Esophagus muscularis mucosa (tissue), 4 donors: Measurements from ENCODE around the gene EDARADD. TPM values are rescaled to one million over a fixed set of nuclear protein-coding genes. Genes with fewer than 3 reads are reported as not detected.
"Not testable (repeated sequence)": the region's sequence is repeated elsewhere in the genome, so short reads cannot be mapped to it uniquely, and the experiment has no call there.

ENCODE experiments used
- DNase-seq: peaks from one replicate; pipeline ENCODE4 v3.0.0-alpha.2; 2017; ENCODE audit errors: extremely low spot score
- H3K27ac ChIP-seq, 4 donors: fragments of 200-600 bp; sonication (generic); replicated peaks in 1 of 4; 1 replicate in 3 of 4; 2 replicates in 1 of 4; pipeline ENCODE4 v1.5.1; 2016 to 2019; ENCODE audit warnings: mild to moderate bottlenecking in 1 of 4
- H3K27me3 ChIP-seq, 4 donors: fragments of 200-600 bp; sonication (generic); one replicate each; pipeline versions ENCODE4 v1.5.1 to v1.6.0; 2016 to 2019
- H3K36me3 ChIP-seq, 4 donors: fragments of 200-600 bp; sonication (generic); one replicate each; pipeline ENCODE4 v1.5.1; 2016 to 2019
- H3K4me1 ChIP-seq, 4 donors: fragments of 200-600 bp; sonication (generic); one replicate each; pipeline ENCODE4 v1.5.1; 2016 to 2019
- H3K4me3 ChIP-seq, 4 donors: fragments of 200-600 bp; sonication (generic); 1 replicate in 2 of 4; 2 replicates in 2 of 4; pipeline ENCODE4 v1.5.1; 2016 to 2019; ENCODE audit warnings: mild to moderate bottlenecking in 4 of 4, moderate library complexity in 1 of 4
- H3K9me3 ChIP-seq, 4 donors: fragments of 200-600 bp; sonication (generic); 1 replicate in 3 of 4; 2 replicates in 1 of 4; pipeline ENCODE4 v1.5.1; 2016 to 2019
- EP300 ChIP-seq: sonication (generic); formaldehyde crosslinking; IDR thresholded peaks from one replicate; pipeline ENCODE4 v1.6.1; 2017; ENCODE audit warnings: antibody characterized with exemption
- POLR2A ChIP-seq: fragments of 450-650 bp; IDR thresholded peaks from one replicate; pipeline ENCODE4 v1.6.1; 2017; ENCODE audit warnings: antibody characterized with exemption, moderate library complexity, mild to moderate bottlenecking, low read depth
- POLR2AphosphoS5 ChIP-seq, 2 donors: sonication (generic); formaldehyde crosslinking; IDR thresholded peaks; one replicate each; pipeline ENCODE4 v1.6.1; 2017; ENCODE audit warnings: antibody characterized with exemption in 2 of 2
- WGBS: methylation state at CpG from one replicate; pipeline ENCODE4 v1.1.5; 2018; 5-methylcytosine and 5-hydroxymethylcytosine counted together
- intact Hi-C: fragments of 100-400 bp; cut with DNase I; formaldehyde crosslinking; loops from one replicate; pipeline ENCODE4 v1.15.1; 2023
- total RNA-seq, 4 donors: library from RNA; depleted of rRNA; stranded (reverse); fragments of >200 nt; gene quantifications; one replicate each; pipeline versions ENCODE4 v1.1.0 to v1.2.1, GENCODE V29; 2016
- TF ChIP-seq, protein P1 (sequence below), 3 experiments: fragments of 200-600 bp in 2 of 3; fragments of 450-650 bp in 1 of 3; sonication (generic) in 2 of 3; IDR thresholded peaks; one replicate each; pipeline ENCODE4 v1.5.1; 2017 to 2019; ENCODE audit warnings: antibody characterized with exemption in 3 of 3, mild to moderate bottlenecking in 2 of 3, moderate library complexity in 1 of 3

The EDARADD gene
- total RNA-seq, 4 donors from 2014 or later = 0.66 to 1.6 TPM; not detected in 2

DNA sequence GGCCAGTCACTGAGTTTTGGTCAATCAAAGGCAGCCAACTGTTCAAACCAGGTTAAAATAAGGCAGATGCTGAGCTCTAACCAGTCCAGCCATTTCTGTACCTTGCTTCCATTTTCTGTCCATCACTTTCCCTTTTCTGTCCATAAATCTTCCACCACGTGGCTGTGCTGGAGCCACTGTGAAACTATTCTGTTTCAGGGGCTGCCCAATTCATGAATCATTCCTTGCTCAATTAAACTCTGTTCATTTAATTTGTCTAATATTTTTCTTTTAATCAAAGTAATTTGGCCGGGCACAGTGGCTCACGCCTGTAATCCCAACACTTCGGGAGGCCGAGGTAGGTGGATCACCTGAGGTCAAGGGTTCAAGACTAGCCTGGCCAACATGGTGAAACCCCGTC is 107.0 kb downstream of the EDARADD start:
- Histone ChIP-seq H3K4me3 (no peak overlapping the region), H3K27ac (no peak overlapping the region), H3K4me1 (peaks cover 8 to 12% (median 11%) of the 10 kb centered on the region in 4 donors), H3K36me3 (no peaks in the 10 kb centered on the region), H3K9me3 (no peaks in the 10 kb centered on the region), H3K27me3 (no peaks in the 10 kb centered on the region)
- no peak for DNase-seq
- TF ChIP-seq POLR2A (no peak), POLR2AphosphoS5 (IDR thresholded peaks at IDR 0.05) (no peak), EP300 (no peak)
- TF ChIP-seq, protein P1, sequence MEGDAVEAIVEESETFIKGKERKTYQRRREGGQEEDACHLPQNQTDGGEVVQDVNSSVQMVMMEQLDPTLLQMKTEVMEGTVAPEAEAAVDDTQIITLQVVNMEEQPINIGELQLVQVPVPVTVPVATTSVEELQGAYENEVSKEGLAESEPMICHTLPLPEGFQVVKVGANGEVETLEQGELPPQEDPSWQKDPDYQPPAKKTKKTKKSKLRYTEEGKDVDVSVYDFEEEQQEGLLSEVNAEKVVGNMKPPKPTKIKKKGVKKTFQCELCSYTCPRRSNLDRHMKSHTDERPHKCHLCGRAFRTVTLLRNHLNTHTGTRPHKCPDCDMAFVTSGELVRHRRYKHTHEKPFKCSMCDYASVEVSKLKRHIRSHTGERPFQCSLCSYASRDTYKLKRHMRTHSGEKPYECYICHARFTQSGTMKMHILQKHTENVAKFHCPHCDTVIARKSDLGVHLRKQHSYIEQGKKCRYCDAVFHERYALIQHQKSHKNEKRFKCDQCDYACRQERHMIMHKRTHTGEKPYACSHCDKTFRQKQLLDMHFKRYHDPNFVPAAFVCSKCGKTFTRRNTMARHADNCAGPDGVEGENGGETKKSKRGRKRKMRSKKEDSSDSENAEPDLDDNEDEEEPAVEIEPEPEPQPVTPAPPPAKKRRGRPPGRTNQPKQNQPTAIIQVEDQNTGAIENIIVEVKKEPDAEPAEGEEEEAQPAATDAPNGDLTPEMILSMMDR (IDR thresholded peaks at IDR 0.05) = no peak
- intact Hi-C loops = no loop called here
- 90% methylated on average over 6 of the region's 6 CpGs for WGBS

DNA sequence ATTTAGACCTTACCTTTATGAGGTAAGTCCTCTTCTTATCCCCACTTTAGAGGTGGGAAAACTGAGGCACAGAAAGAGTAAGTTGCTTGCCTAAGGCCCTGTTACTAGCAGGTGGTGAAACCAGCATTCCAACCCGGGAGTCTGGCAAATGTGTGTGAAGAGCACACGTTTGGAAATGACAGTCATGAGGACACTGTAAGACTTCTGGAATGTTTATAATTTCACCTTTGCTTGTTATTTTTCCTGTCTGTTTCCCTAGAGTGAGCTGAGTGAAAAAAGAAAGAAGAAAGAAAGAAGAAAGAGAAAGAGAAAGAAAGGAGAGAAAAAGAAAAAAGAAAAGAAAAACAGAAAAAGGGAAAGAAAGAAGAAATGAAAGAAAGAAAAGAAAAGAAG is 108.5 kb downstream of the EDARADD start:
- peak in 1 of 2 donors; percentile 44 for TF ChIP-seq POLR2AphosphoS5 (IDR thresholded peaks at IDR 0.05)
- no peak for TF ChIP-seq EP300
- peak overlapping the region in 3 of 4 donors; percentile 38 to 46 (median 40) for H3K4me3 ChIP-seq
- no peaks in the 10 kb centered on the region for H3K27me3 ChIP-seq
- H3K4me1 ChIP-seq = peaks cover 8 to 12% (median 11%) of the 10 kb centered on the region in 4 donors
- WGBS = 22% methylated on average over 2 of the region's 2 CpGs
- intact Hi-C loops = no loop called here
- DNase-seq = no peak
- no peaks in the 10 kb centered on the region for H3K36me3 ChIP-seq
- peak overlapping the region in 1 of 4 donors; percentile 44 for H3K27ac ChIP-seq
- H3K9me3 ChIP-seq = no peaks in the 10 kb centered on the region

DNA sequence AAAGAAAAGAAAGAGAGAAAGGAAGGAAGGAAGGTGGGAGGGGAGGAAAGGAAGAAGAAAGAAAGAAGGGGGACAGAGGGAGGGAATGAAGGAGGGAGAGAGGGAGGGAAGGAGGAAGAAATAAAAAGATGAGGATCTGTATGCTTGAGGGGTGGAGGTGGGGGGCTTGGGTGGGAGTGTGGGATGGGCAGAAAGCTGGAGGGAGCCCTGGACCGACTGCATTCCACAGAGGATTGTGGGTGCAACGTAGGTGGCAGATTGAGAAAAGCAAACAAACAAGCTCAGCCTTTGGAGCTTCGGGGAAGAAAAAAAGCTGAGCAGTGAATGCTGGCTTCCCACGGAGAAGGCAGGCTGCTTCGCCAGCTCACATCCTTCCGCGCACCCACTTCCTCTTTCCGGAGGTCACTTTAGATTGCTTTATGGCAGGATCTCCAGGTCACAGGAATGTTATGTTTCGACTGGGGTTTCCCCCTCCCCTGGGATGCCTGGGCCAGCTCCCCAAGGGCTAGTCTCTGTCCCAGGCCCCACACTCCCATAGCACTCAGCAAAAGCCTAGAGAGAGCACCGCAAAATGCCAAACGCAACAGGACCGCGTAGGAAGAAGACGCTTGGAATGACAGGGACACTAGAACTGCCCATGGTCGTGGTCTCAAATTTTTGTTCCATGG is 109.0 kb downstream of the EDARADD start:
- DNase-seq = no peak
- H3K4me3 ChIP-seq = peak overlapping the region; percentile 38 to 56 (median 43)
- peak overlapping the region in 1 of 4 donors; percentile 44 for H3K27ac ChIP-seq
- intact Hi-C loops = no loop called here
- WGBS = 18% methylated on average over 15 of the region's 15 CpGs
- no peak for TF ChIP-seq POLR2AphosphoS5 (IDR thresholded peaks at IDR 0.05)
- TF ChIP-seq POLR2A = no peak
- TF ChIP-seq, protein P1 (IDR thresholded peaks at IDR 0.05) = no peak
- TF ChIP-seq EP300 = no peak
- peaks cover 8 to 12% (median 11%) of the 10 kb centered on the region in 4 donors for H3K4me1 ChIP-seq
- H3K9me3 ChIP-seq = no peaks in the 10 kb centered on the region
- no peaks in the 10 kb centered on the region for H3K27me3 ChIP-seq
- H3K36me3 ChIP-seq = no peaks in the 10 kb centered on the region

DNA sequence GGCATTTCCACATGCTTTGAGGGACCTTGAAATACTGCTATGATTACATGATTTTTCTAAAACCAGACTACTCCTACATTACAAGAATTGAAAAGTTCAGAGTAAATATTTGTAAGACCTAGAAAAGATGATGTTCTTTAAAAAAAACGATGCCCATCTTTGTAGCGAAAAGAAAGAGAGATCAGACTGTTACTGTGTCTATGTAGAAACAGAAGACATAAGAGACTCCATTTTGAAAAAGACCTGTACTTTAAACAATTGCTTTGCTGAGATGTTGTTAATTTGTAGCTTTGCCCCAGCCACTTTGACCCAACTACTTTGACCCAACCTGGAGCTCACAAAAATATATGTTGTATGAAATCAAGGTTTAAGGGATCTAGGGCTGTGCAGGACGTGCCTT is 110.3 kb downstream of the EDARADD start:
- H3K9me3 ChIP-seq, H3K36me3 ChIP-seq, H3K27me3 ChIP-seq, intact Hi-C loops, H3K27ac ChIP-seq, DNase-seq, H3K4me3 ChIP-seq: not testable (repeated sequence)
- peaks cover 8 to 12% (median 11%) of the 10 kb centered on the region in 4 donors for H3K4me1 ChIP-seq
- 88% methylated on average over 3 of the region's 3 CpGs for WGBS

DNA sequence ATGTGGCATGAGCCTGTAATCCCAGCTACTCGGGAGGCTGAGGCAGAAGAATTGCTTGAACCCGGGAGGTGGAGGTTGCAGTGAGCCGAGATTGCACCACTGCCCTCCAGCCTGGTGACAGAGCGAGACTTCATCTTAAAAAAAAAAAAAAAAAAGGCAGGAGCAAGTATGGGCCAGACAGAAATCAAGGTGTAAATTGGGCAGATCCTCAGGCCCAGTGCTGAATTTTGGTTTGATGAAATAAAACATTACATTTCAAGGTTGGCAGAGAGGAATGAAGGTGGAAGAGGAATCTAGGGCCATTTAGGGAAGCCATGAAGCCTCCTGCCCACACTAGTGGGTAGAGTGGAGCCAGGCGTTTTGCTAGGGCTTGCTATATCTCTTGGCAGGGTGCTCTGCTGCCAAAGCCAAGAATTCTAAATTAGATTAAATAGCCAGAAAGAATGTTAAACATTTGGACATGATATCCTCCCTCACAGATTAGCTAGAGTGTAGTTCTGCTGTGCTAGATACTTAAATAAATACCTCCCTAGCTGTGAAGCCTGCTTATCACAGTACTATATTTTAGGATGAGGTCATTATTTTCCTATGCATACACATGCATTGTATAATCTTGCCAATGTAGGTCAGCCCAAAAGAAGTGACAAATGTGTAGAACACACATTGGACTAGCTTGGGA is 113.1 kb downstream of the EDARADD start:
- Histone ChIP-seq H3K4me3 (no peak overlapping the region), H3K9me3 (no peaks in the 10 kb centered on the region), H3K4me1 (peaks cover 8 to 12% (median 11%) of the 10 kb centered on the region in 4 donors), H3K36me3 (no peaks in the 10 kb centered on the region), H3K27ac (peak overlapping the region in 1 of 4 donors; percentile 55), H3K27me3 (no peaks in the 10 kb centered on the region)
- WGBS = 76% methylated on average over 5 of the region's 5 CpGs
- intact Hi-C loops = no loop called here
- DNase-seq = no peak
- TF ChIP-seq EP300 (no peak), POLR2AphosphoS5 (IDR thresholded peaks at IDR 0.05) (peak in 1 of 2 donors; percentile 28), POLR2A (no peak)
- TF ChIP-seq, protein P1 (IDR thresholded peaks at IDR 0.05) = no peak
